CD4-positive, alpha-beta T cell treated with Interleukin-17A for 4 hours (primary cell): ENCODE measurements around the gene CAPN2.
"Not testable (repeated sequence)": the region's sequence is repeated elsewhere in the genome, so short reads cannot be mapped to it uniquely, and the experiment has no call there.

Experiments
- DNase-seq: peaks from one replicate; pipeline ENCODE4 v3.0.0-alpha.2; 2020; ENCODE audit warnings: mixed read lengths

CAPN2 gene

DNA sequence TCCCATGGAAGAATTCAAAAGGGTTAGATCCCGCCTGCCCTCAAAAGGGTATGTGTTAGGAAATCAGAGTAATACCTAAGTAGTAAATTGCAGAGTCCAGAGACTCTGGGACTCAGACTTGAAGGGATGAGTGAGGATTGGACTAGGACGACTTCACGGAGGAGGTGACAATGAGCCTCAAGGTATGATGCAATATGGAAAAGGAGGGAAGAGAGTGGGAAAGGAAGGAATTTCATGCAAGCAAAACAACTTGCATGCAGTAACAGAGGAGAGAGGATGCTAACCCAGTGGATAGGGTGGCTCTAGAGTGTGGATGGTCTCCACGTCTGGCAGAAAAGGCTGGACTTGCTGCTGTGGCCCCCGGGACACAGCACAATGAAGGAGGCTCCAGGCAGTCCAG lies 4.8 kb downstream of the CAPN2 start:
- no peak for DNase-seq

DNA sequence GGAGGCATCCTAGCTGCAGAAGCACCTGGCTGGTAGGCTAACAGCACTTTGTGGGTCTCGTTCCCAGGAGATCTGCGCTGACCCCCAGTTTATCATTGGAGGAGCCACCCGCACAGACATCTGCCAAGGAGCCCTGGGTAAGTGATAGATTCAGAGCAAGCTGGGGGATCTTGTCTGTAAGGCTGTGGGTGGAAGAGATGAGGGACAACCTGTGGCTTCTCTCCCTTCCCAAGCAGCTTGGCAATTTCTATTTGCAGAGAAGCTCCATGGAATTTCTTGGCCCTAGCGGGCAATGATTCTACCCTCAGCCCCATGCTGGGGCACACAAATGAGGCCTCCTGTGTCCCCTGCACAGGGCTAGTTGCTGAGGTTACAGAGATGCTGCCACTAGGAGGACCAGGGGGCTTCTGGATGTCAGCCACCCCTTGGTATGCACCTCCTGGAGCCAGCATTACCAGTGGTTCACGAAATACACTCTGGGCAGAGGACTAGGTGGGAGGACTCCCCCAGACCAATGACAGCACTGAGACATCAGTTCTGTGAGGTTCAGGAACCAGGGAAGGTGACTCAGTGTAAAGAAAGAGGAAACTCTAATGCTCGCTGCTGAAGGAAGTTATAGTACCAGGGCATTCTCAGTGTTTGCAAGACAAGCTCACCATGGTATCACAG lies 5.5 kb downstream of the CAPN2 start:
- DNase-seq = peak; percentile 44

DNA sequence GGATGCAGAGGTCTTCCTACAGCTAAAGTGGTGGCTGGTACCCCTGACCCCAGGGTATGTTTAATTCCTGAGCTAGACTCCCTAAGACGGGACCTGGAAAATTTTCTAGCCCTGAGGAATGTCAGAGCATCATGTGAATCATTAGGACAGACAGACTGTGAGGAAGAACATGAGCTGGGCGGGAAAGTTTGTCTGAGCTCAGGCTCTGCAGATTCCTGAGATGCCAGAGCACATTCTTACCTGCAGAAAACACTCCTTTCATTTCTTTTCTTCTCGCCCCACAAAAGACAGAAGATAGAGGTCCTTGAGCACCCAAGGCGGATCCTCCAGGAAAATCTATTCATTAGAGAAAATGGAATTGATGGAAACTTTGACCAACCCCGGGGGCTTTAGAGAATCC lies 6.5 kb downstream of the CAPN2 start:
- no peak for DNase-seq

DNA sequence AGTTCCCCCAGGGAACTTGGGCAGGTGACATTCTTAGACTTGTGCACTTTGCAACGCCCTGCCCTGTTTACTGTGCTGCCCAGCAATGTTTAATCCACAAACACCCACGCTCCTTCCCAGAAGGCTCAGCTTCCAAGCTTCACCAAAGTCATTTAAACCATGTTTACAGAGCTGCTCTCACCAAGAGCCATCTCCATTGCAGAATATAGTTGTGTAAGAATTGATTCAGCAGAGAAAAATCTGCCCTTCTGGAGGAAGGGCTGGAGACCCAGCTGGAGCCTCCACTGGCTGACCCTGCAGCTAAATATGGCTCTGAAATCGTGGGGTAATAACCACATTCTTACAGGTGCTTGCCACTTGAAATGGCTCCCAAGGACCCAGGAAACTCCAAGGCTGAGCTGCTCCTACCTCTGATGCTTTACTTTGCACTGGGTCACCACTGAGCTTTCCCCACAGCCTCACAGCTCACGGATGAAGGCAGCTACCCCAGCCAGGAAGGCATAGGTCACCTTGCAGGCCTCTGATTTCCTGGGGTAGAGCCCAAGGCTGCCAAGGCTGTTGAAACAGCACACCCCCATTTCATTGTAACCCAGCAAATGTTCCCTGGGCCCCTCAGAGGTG lies 8.7 kb downstream of the CAPN2 start:
- DNase-seq = no peak

DNA sequence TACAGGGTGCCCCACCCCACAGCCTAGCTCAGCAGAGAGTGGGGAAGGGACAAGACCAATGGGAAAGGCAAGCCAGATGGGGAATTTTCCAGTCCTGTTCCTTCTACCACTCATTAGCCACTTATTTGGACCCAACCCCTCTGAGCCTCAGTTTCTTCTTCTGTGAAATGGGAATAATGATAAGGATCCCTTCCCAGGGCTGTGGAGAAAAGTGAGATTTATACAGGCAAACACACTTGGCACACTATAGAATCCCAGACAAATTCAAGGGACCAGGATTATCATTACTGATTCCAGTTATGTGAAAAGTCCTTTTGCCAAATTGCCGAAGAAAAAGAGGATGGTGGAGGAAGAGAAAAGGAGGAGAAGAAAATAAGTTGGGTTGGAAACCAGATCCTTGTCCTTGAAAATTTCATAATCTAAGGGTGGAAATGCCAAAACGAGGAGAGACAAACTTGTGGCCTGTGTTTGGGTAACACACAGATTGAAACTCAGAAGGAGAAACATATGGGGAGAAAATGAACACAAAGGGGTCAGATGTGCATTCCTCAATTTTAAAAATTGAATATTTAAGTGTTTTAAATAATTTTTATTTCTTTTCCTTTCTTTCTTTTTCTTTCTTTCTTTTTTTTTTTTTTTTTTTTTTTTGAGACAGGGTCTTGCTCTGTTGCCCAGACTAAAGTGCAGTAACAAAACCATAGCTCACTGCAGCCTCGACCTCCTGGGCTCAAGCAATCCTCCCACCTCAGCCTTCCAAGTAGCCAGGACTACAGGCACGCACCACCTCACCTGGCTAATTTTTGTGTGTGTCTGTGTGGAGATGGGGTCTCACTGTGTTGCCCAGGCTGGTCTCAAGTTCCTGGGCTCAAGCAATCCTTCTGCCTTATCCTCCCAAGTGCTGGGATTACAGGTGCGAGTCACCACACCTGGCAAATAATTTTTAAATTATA lies 9.6 kb downstream of the CAPN2 start:
- no peak for DNase-seq

DNA sequence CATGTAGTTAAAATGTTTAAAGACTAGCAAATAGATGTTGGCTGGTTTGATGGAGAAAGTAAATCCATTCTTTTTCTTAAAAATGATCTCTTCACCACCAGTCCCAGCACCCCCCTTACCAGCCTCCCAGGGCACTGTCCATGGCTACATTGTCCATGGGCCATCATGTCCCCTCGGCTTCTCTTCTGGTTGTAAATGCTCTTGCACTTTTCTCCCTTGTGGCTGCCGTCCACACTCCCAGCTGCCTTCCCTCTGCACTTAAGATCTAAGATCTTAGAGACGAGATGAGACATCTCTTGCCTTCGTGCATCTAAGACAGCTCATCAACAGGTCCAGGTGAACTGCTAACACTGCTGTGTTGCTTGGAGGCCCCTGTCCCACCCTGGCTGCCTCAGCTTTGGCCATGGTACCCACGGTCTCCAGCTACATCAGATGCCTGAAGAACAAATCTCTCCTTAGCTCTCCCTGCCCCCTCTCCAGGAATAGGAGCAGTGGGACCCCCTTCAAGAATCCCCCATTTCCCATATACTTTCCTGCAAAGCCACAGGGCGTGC lies 11.1 kb downstream of the CAPN2 start:
- DNase-seq = no peak

DNA sequence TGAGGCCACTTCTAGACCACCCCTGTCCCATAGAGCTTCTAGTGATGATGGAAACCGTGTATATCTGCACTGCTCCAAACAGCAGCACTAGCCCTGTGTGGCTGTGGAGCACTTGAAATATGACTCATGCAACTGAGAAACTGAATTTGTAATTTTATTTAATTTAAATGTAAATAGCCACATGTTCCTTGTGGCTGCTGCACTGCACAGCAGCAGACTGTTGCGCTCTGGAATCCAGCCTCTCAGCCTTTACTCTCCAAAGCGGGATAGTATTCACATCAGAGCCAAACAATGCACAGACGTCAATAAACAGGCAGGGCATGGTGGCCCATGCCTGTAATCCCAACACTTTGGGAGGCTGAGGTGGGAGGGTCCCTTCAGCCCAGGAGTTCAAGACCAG lies 12.0 kb downstream of the CAPN2 start:
- DNase-seq = no peak

DNA sequence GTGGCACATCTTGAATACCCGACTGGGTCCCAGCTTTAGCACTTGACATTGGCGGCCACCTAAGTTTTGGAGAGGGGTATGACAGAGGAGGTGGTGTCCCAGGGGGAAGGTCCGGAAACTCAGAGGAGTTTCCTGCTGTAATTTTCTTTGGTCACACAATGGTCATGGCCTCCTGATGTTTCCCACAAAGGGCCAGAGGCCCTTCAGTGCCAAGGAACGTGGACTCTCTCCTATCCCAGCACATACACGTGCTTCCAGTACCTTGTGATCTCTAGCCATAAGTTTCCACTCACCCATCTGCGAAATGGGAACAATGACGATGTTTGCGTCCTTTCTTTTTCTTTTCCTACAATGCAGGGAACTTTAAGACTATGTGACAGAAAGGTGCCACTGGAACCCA lies 13.2 kb downstream of the CAPN2 start:
- no peak for DNase-seq

DNA sequence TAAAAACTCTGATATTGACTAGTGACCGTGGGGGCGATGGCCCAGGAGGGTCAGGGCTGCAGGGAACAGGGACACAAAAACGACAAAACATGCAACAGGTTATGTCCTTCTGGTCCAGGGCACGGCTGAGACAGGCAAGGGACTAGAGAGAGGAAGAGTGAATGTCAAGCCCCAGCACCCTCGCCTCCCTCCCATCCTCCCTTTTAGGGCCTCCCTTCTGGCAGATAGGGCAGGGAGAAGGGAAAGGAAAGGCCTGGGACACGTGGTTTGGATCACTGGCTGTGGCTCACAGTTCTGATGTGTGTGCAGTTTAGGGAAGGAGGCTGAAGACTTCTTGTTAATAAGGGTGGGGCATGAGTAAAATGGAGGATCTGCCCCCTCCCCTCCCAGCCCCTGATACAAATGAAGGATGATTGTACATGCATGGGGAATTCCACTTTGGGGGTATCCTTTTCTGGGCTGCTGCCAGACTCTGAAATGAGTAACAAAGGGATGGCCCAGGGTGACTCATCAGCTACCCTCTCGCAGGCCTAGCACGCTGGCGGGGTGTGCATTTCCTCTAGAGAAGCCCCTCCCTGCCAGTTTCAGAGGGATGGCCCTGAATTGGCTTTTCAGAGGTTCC lies 14.2 kb downstream of the CAPN2 start:
- peak; percentile 92 for DNase-seq

DNA sequence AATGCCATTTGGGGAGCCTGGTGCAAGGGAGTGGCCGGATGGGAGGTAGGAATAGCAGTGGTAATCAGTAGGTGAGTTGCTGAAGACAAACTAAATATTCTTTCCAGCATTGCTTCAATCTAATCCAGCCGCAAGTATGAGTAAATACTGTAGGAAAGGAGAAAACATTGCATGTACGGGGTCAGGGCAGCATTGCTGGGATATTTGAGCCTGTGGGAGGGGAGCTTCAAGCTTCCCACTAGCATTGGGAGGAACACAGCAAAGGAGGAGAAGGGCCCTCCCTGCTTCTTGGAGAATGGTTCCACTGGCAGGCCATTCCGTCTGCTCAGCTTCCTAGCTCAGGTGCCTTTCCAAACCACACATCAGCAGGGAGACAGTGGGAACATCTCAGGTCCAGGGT lies 15.2 kb downstream of the CAPN2 start:
- DNase-seq = no peak

DNA sequence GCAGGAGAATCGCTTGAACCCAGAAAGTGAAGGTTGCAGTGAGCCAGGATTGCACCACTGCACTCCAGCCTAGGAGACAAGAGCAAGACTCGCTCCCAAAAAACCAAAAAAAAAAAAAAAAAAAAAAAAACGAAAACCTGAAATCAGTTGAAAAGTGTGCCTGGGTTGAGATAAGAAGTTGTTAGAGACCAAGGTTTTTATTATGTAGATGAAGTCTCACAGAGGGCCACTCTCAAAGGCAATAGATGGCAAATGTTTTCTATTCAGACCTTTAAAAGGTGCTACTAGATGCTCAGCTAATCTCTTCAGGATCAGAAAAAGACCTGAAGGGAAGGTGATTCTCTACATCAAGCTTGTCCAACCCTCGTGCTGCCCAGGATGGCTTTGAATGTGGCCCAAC lies 17.6 kb downstream of the CAPN2 start:
- DNase-seq = no peak

DNA sequence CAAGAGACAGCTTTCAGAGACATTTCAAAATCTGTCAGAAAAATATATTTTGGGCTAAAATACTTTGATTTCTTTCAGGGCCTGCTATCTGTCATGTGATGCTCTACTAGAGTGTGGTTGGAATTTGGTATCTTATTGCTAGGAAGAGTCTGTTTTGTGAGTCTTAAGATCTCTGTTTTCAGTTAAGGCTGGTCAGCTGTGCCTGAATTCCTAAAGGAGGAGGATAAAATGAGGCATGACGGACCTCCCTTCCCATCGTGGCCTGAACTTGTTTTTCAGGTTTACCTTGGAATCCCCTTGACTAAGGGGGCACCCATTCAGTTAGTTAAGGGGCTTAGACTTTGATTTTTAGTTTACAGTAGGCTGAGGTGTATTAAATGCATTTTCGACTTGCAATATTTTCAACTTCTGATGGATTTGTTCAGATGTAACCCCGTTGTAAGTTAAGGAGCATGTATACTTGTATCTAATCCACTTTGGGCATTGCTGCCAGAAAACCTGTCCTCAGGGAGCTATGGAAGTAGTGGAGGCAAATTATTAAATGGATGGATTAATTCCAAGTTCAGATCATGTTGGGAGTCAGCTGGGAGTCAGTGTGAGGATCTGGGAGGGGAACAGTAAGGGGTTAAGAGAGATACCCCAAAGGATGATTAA lies 18.3 kb downstream of the CAPN2 start:
- DNase-seq = no peak

DNA sequence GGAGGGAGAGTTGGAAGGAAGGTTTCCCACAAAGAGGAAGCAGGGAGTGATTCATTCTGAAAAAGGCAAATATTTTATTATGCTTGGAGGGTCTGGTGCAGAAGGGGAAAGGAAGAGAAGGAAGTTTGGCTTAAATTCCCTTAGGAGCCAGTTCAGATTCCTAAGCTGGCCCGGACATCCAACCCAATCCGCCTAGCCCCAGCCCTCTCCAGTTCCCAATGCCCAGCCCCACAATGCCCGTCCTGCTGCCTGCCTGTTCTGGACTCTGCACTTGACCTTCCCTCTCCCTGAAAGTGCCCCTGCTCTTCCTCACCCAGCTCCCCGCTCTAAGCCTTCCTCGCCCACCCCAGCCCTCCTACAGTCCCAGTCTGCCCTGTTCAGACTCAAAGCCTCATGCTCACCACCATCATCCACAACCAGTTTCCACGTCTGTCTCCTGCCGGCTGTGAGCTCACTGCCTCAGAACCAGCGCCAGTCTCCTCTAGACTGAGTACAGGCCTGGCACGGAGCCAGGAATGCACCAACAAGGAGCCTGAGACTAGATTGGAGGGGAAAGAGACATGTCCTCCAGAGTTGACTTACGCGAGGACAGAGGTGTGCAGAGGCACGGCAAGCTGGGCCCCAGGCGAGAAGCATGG lies 18.9 kb downstream of the CAPN2 start:
- no peak for DNase-seq

DNA sequence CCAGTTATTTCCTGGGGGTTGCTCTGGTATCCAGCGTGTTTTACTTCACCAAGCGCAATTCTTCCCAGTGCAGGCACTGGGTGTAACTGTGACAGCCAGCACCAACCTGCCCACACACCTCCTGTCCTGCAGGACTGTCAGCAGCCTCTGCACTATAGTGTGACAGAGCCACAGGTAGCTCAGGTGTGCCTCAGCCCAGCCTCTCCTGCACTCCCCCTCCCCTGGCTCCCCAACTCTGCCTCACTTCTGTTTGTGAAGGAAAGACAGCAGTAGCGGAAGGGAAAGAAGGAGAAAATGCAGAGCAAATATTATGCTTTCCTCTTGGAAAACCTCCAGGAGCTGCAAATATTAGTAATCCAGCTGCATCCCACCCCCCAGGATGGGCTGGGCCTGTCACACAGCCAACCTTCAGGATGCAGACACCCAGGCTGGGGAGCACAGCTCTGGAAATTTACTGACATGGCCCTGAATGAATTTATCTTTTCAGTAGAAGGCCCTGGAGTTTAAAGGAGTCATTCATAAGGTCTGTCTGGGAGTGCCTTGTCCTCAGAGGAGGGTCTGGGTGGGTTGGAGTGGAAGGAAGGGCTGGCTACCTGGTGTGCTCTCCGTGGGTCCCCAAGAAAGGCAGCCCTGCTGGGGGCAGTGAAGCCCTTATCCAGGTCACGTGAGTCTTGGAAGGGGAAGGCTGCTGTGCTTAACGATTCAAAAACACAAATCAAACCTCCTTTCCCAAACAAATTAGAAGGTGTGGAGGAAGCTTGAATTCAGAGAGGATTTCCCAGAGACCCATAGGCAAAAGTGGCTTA lies 20.9 kb downstream of the CAPN2 start:
- no peak for DNase-seq

DNA sequence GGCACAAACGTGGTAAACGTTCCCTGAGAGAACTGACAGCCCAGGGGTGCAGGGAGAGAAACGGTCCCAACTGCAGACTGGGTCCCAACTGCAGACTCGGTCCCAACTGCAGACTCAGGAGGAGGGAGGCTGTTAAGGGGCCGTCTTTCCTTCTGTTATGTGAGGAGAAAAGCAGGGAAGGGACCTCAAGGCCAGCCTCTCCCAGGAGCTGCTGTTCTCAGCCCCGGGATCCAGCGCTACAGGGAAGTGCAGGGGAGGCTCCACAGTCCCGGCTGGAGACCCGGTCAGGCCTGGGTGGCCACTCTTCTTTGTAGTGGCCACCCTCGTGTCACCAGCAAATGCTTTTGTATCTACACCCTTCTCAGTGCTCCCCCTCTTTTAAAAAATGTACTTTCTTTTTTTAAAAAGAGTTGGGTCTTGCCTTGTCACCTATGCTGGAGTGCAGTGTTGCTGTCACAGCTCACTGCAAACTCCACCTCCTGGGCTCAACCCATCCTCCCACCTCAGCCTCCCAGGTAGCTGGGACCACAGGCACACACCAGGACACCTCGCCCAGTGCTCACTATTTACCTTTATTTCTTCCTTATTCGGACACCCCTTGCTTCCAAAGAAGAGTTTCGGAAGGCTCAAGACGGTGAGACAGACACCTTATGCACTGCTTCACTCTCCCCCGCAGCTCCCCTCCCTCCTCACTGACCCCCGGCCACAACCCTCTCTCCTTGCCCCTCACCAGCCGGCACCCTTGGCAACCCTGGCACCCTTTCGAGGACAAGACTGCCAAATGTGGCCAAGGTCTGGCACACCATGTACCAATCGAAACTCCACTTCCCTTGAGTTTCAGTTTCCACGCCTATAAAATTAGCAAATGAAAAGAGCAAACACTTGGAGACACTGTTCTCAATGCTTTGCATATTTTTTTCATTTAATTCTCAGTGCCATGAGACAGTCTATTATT lies 21.8 kb downstream of the CAPN2 start:
- no peak for DNase-seq

DNA sequence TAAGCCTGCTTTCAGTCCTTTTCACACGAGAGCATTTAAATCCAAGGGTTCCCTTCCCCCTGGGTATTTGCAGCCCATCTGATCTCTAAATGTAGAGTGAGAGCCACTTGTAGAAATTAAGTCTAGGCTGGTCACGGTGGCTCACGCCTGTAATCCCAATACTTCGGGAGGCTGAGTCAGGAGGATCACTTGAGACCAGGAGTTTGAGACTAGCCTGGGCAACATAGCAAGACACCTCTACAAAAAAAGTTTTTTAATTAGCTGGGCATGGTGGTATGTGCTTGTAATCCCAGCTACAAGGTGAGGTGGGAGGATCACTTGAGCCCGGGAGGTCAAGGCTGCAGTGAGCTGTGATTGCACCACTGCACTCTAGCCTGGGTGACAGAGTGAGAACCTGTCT lies 24.3 kb downstream of the CAPN2 start:
- not testable (repeated sequence) for DNase-seq

DNA sequence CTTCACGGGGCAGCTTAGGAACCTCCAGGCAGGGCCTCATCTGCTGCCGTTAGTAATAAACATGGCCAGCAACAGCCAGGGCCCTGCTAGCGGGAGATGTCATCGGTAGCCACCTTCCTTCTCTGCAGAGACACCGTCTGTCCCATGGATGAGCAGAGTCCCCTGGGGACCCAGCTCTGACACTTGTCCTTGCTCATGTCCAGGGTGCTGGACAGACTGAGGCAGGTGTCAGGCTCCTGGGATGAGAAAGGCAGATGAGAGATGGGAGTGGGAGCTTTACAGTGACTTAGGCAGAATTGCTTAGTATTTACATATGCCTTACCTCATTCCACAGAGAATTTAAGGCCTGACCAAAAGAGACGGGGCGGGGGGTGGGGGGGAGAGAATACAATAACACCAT lies 25.0 kb downstream of the CAPN2 start:
- DNase-seq = no peak

DNA sequence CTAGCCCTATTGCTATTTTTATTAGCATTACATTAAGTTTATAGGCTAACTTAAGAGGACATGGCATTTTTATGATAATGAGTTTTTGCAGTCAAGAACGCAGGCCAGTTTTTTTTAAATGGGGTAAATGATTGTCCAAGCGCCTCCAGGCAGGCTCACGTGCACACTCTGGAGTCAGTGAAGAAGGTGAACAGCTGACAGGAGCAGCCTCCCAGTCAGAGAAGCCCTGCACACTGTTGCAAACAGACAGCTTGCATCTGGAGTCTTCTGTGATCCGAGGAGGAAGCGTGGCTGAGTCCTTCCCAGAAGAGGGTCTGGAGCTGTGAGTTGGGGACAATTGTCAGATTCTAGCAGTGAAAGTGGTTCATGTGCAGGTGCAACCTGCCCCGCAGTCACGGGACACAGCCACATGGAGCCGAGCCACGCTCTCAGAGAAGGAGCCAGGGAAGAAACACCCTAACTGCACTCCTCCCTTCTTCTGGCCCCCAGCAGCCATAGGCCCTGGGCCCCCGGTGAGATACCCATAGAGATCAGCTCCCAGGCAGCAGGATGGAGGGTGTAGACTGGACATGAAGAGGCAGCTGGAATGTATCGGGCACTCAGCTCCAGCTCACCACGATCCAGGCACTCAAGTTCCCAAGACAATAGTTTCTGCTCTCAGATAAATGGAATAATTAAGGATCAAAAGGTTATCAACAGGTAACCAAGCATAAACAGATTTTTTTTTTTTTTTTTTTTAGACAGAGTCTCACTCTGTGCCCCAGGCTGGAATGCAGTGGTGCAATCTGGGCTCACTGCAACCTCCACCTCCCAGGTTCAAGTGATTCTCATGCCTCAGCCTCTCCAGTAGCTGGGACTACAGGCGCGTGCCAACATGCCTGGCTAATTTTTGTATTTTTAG lies 26.4 kb downstream of the CAPN2 start:
- no peak for DNase-seq
